Heart left ventricle (tissue), 13 donors: Measurements from ENCODE around the gene POLQ.

Experiments used
- POLR2A ChIP-seq, 2 donors: fragments of 450-650 bp; IDR thresholded peaks; one replicate each; pipeline ENCODE4 v1.6.1; 2017; ENCODE audit warnings: antibody characterized with exemption in 2 of 2, mild to moderate bottlenecking in 2 of 2, moderate library complexity in 2 of 2
- TF ChIP-seq, protein P1 (sequence below), 12 donors: fragments of 200-600 bp; sonication (generic) in 4 of 12; IDR thresholded peaks; one replicate each; pipeline versions ENCODE4 v1.5.0 to v1.8.0; 2018 to 2022; ENCODE audit warnings: antibody characterized with exemption in 12 of 12, mild to moderate bottlenecking in 5 of 12
- donor health status: ischemic (EF 13 %, LVEDD 7.1; RV severe dilation, severe dysfunction).
- donor health status: DM: no; HTN: yes; CAD: no.
- donor health status: DM: no; HTN: no; CAD: no.
- donor health status: ischemic (EF 25% LVEDD 6.9; RV normal size, moderate dysfunction).
- donor health status: ischemic (EF 25% LVEDD 5.7; RV mildly dilated, moderate dysfunction).
- donor health status: ischemic (EF 35%, LVEDD 5.7; RV mildly dilated, moderate dysfunction).
- donor health status: nonischemic (EF 11% LVEDD 7.7; RV severe dilation, severe dysfunction).
- donor health status: DM: yes; HTN: yes; CAD: no.
- donor health status: PGD.
- donor health status: ischemic (EF 29% LVEDD 5.4; RV normal size, mild dysfunction).
- donor health status: nonischemic (EF 23%, LVEDD 6.1; RV moderate dilation, normal function).

DNA sequence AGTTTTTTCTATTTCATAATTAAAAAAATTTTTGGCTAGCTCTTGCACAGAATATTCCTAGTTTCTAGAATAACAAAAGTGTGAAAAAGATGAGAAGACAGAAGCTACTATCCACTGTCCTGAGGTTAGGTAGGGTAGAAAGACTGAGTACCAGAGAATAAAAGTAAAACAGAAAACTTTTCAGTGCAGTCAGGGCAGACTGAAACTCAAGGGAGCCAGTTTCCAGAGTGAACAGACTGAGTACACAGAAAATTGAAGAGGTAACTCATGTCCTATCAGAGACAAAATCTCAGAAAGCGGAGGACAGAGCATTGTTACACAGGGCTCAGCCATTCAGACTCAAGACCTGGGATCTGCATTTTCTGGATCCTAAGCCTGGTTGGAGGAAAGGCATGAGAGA, 38.6 kb upstream of the POLQ start:
- TF ChIP-seq, protein P1, sequence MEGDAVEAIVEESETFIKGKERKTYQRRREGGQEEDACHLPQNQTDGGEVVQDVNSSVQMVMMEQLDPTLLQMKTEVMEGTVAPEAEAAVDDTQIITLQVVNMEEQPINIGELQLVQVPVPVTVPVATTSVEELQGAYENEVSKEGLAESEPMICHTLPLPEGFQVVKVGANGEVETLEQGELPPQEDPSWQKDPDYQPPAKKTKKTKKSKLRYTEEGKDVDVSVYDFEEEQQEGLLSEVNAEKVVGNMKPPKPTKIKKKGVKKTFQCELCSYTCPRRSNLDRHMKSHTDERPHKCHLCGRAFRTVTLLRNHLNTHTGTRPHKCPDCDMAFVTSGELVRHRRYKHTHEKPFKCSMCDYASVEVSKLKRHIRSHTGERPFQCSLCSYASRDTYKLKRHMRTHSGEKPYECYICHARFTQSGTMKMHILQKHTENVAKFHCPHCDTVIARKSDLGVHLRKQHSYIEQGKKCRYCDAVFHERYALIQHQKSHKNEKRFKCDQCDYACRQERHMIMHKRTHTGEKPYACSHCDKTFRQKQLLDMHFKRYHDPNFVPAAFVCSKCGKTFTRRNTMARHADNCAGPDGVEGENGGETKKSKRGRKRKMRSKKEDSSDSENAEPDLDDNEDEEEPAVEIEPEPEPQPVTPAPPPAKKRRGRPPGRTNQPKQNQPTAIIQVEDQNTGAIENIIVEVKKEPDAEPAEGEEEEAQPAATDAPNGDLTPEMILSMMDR (IDR thresholded peaks at IDR 0.05), result no peak
- TF ChIP-seq POLR2A (IDR thresholded peaks at IDR 0.05), result no peak
